Mesothelial cell of epicardium (in vitro differentiated cells): ENCODE measurements around the gene TSSK2. TPM values are rescaled to one million over a fixed set of nuclear protein-coding genes. Genes with fewer than 3 reads are reported as not detected.
A peak's percentile ranks its signal among the peaks of the same experiment; 100 is the strongest.
"Not testable (repeated sequence)": the region's sequence is repeated elsewhere in the genome, so short reads cannot be mapped to it uniquely, and the experiment has no call there.

ENCODE experiments used
- DNase-seq, 2 experiments: peaks; one replicate each; pipeline ENCODE4 v3.0.0; 2021; ENCODE audit warnings: low spot score in 2 of 2; ENCODE audit not compliant: unreplicated experiment in 2 of 2
- H3K27ac Mint-ChIP-seq: 2 replicates; pipeline ENCODE4 v1.8.0; 2021; ENCODE audit warnings: mixed read lengths
- H3K27me3 Mint-ChIP-seq: 2 replicates; pipeline ENCODE4 v1.8.0; 2021; ENCODE audit warnings: low read depth, mixed read lengths
- H3K36me3 Mint-ChIP-seq: 2 replicates; pipeline ENCODE4 v1.8.0; 2021; ENCODE audit warnings: mixed read lengths
- H3K4me1 Mint-ChIP-seq: 2 replicates; pipeline ENCODE4 v1.8.0; 2021; ENCODE audit warnings: mixed read lengths
- H3K4me3 Mint-ChIP-seq: 2 replicates; pipeline ENCODE4 v1.8.0; 2021; ENCODE audit warnings: mild to moderate bottlenecking, moderate library complexity, mixed read lengths
- H3K9me3 Mint-ChIP-seq: 2 replicates; pipeline ENCODE4 v1.8.0; 2021; ENCODE audit warnings: mixed read lengths
- CTCF ChIP-seq: fragments of 200-600 bp; sonication (generic); IDR thresholded peaks from one replicate; pipeline ENCODE4 v1.5.0; 2021; ENCODE audit warnings: antibody characterized with exemption; ENCODE audit not compliant: unreplicated experiment
- total RNA-seq: library from RNA; stranded (reverse); gene quantifications from 3 replicates; pipeline ENCODE4 v1.2.1, GENCODE V29; 2021

The TSSK2 gene
- total RNA-seq, result not detected in 3 replicates

- no peaks in the 10 kb centered on the region for H3K4me1 Mint-ChIP-seq
- no peak within 1 kb of the TSS for H3K27ac Mint-ChIP-seq
- no peak for TF ChIP-seq CTCF
- H3K36me3 Mint-ChIP-seq, result peaks cover 29% of the 10 kb centered on the region
- no peaks in the 10 kb centered on the region for H3K27me3 Mint-ChIP-seq
- no peaks in the 10 kb centered on the region for H3K9me3 Mint-ChIP-seq
- no peak for DNase-seq
- no peak within 1 kb of the TSS for H3K4me3 Mint-ChIP-seq
These were observed at the start of gene TSSK2 for GRCh38 chr22:19130959-19131684. Gene TSSK2, plus strand, starts transcription at chr22:19131308. Its CDS starts 92 bp downstream, at chr22:19131400.

GRCh38 chr22:19081351-19081750, 49.8 kb upstream of the TSSK2 start:
- DNase-seq, result no peak
- Mint-ChIP-seq H3K4me1 (no peaks in the 10 kb centered on the region), H3K27me3 (no peaks in the 10 kb centered on the region), H3K36me3 (peaks cover 16% of the 10 kb centered on the region), H3K27ac (no peak overlapping the region), H3K4me3 (no peak overlapping the region), H3K9me3 (no peaks in the 10 kb centered on the region)
- no peak for TF ChIP-seq CTCF

- DNase-seq, result no peak
These were observed 49.0 kb upstream of the TSSK2 start for GRCh38 chr22:19082101-19082500.

GRCh38 chr22:19082793-19083192, 48.3 kb upstream of the TSSK2 start:
- Mint-ChIP-seq H3K27ac (no peak overlapping the region), H3K4me1 (no peaks in the 10 kb centered on the region), H3K36me3 (peaks cover 20% of the 10 kb centered on the region), H3K9me3 (no peaks in the 10 kb centered on the region), H3K4me3 (no peak overlapping the region), H3K27me3 (no peaks in the 10 kb centered on the region)
- TF ChIP-seq CTCF, result no peak
- DNase-seq, result no peak

More at GRCh38 chr22:19082101-19082500, 49.0 kb upstream of the TSSK2 start:
- Mint-ChIP-seq H3K4me3 (no peak overlapping the region), H3K36me3 (peaks cover 20% of the 10 kb centered on the region), H3K27me3 (no peaks in the 10 kb centered on the region), H3K27ac (no peak overlapping the region), H3K4me1 (no peaks in the 10 kb centered on the region), H3K9me3 (no peaks in the 10 kb centered on the region)
- TF ChIP-seq CTCF, result no peak

- H3K9me3 Mint-ChIP-seq, H3K27ac Mint-ChIP-seq, H3K4me3 Mint-ChIP-seq, H3K4me1 Mint-ChIP-seq, DNase-seq, H3K27me3 Mint-ChIP-seq: not testable (repeated sequence)
- H3K36me3 Mint-ChIP-seq, result peaks cover 20% of the 10 kb centered on the region
These were observed 47.0 kb upstream of the TSSK2 start for GRCh38 chr22:19084126-19084525.

- not testable (repeated sequence) for H3K4me3 Mint-ChIP-seq, H3K9me3 Mint-ChIP-seq, H3K4me1 Mint-ChIP-seq, H3K27ac Mint-ChIP-seq, DNase-seq, H3K27me3 Mint-ChIP-seq
- H3K36me3 Mint-ChIP-seq, result peaks cover 20% of the 10 kb centered on the region
These were observed 46.5 kb upstream of the TSSK2 start for GRCh38 chr22:19084586-19084985.

- no peak overlapping the region for H3K4me3 Mint-ChIP-seq
- H3K27ac Mint-ChIP-seq, result peak overlapping the region; percentile 2
- DNase-seq, result no peak
- no peak for TF ChIP-seq CTCF
- H3K27me3 Mint-ChIP-seq, result no peaks in the 10 kb centered on the region
- no peaks in the 10 kb centered on the region for H3K9me3 Mint-ChIP-seq
- peaks cover 20% of the 10 kb centered on the region for H3K36me3 Mint-ChIP-seq
- H3K4me1 Mint-ChIP-seq, result no peaks in the 10 kb centered on the region
These were observed 45.8 kb upstream of the TSSK2 start for GRCh38 chr22:19085233-19085718.
